ENCODE data around the gene PCDHGB6. TPM values are rescaled to one million over a fixed set of nuclear protein-coding genes. Genes with fewer than 3 reads are reported as not detected.

PCDHGB6 gene
- total RNA-seq, result 3.9 and 4.8 TPM in 2 replicates

DNA sequence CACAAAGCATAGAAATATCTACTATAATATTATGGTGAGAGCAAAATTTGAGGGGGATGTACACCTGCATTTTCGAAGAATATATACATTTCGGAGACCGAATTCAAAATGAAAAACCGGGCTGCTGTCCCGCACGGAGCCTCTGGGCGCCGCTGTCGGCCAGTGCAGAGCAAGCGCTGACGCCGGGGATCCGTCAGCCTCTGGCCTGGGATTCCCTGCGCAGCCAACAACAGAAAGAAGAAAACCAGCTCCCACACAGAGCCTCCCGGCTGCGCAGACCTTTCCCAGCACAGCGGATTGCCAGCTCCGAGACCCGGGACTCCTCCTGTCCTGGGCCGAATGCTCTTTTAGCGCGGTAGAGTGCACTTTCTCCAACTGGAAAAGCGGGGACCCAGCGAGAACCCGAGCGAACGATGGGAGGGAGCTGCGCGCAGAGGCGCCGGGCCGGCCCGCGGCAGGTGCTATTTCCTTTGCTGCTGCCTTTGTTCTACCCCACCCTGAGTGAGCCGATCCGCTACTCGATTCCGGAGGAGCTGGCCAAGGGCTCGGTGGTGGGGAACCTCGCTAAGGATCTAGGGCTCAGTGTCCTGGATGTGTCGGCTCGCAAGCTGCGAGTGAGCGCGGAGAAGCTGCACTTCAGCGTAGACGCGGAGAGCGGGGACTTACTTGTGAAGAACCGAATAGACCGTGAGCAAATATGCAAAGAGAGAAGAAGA is at the start of gene PCDHGB6:
TSS of gene PCDHGB6 (plus strand) at position 232 of the 716 bp plus-strand sequence. CDS start at position 414, 182 bp downstream.

DNA sequence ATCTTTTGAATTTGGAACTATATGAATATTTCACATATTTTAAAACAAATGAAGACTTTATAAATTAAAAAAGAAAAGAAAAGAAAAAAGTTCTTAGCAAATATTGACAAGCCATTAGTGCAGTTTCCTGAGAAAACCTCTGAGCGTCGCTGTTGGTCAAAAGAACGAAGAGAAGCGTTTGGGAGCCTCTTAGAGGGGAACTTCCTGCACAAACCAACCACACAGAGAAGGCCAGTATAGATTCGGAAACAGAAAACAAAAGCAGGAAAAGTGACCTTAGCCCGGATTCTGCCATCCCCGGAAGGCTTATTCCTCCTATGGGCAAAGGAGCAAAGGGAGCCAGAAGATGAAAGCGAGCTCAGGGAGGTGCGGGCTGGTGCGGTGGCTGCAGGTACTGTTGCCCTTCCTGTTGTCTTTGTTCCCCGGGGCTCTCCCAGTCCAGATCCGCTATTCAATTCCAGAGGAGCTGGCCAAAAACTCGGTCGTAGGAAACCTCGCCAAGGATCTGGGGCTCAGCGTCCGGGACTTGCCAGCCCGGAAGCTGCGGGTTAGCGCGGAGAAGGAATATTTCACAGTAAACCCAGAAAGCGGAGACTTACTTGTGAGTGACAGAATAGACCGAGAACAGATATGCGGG is 47.9 kb upstream of the PCDHGB6 start, which contains the start of gene PCDHGB2:
TSS of gene PCDHGB2 (plus strand) at position 205 of the 637 bp plus-strand sequence. CDS start at position 347, 142 bp downstream.

DNA sequence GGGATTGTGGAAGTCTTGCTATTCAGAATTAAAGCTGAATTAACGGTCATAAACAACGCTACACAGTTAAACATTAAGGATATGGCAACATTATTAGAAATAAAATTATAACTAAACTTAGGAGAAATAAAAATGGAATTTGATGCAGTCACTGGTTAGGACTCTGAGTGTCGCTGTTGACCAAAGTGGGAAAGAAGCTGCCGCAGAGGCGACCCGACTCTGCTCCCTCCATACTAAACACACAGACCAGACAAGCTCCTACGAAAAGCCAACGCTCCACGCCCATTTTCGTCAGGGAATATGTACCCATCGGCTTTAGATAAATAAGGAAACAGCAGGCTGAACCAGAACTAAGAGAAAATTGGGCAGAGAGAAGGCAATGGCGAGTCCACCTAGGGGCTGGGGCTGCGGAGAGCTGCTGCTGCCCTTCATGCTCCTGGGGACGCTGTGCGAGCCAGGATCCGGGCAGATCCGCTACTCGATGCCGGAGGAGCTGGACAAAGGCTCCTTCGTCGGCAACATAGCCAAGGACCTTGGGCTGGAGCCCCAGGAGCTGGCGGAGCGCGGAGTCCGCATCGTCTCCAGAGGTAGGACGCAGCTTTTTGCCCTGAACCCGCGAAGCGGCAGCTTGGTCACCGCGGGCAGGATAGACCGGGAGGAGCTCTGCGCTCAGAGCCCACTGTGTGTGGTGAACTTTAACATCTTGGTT is 43.7 kb upstream of the PCDHGB6 start, which contains the start of gene PCDHGA5:
TSS of gene PCDHGA5 (plus strand) at position 211 of the 709 bp plus-strand sequence. CDS start at position 380, 169 bp downstream.

DNA sequence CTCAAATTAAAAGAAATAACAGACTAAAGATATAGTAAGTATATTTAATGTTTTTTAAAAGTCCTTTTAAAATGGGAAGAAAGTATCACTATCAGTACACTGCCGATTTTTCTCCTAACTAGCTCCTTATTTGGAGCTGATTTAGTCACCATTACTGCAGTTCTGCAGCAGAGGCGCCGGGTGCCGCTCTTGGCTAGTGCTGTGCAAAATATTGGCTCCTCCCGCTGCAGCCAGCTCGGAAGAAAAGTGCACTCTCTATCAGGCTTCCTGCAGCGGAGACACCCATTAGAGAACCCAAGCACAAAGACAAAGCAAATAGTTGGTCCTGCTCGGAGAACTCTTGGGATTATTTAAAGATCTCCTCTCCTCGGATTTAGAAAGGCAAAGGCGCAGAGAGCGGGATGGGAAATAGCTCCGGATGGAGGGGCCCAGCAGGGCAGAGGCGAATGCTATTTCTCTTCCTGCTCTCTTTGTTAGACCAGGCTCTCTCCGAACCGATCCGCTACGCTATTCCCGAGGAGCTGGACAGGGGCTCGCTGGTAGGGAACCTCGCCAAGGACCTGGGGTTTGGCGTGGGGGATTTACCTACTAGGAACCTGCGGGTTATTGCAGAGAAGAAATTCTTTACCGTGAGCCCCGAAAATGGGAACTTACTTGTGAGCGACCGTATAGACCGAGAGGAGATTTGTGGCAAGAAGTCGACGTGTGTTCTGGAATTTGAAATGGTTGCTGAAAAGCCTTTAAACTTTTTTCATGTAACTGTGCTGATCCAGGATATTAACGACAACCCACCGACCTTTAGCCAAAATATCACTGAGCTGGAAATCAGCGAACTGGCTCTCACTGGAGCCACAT is 37.6 kb upstream of the PCDHGB6 start, which contains the start of gene PCDHGB3:
TSS of gene PCDHGB3 (plus strand) at position 249 of the 855 bp plus-strand sequence. CDS start at position 402, 153 bp downstream.

DNA sequence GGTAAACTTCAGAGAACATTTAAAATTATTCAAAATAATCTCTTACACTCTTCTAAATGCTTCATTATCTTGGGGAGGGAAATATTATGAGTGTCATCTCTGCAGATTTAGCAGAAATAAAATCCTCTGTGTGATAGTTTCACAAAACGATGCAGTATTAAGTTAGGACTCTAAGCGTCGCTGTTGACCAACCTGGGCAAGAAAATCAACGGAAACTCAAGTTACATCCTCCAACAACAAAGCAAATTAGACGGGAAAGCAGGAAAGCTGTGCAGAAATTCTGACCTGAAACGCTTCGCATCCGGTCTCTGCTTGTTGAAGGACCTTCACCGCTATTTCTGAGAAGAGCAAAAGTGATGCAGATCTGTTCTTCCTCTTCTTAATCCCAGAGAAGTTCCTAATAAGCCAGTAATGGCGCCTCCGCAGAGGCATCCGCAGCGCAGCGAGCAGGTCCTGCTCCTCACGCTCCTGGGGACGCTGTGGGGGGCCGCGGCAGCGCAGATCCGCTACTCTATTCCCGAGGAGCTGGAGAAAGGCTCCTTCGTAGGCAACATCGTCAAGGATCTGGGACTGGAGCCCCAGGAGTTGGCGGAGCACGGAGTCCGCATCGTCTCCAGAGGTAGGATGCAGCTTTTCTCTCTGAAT is 34.0 kb upstream of the PCDHGB6 start, which contains the start of gene PCDHGA6:
TSS of gene PCDHGA6 (plus strand) at position 219 of the 645 bp plus-strand sequence. CDS start at position 412, 193 bp downstream.

DNA sequence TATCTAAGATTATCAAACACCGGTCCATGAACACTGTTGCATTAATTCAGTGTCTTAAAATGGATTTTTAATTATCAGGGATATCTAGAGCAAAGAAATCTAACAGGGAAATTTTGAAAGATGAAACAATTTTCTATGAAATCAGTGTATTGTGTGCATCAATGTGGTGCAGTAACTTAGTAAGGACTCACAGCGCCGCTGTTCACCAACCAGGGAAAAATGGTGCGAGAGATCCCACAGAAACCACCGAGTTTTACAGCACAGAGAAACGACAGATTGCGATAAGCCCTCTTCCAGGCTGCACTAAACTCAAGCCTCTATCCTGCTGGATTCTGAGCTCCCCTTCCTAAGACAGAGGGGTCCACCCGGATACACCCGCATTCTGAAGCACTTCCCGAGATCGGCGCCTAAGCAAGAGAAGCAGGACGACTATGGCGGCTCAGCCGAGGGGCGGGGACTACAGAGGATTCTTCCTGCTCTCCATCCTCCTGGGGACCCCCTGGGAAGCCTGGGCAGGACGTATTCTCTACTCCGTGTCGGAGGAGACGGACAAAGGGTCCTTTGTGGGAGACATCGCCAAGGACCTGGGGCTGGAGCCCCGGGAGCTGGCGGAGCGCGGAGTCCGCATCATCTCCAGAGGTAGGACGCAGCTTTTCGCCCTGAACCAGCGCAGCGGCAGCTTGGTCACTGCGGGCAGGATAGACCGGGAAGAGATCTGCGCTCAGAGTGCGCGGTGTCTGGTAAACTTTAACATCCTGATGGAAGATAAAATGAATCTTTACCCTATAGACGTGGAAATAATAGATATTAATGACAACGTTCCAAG is 25.1 kb upstream of the PCDHGB6 start, which contains the start of gene PCDHGA7:
TSS of gene PCDHGA7 (plus strand) at position 274 of the 826 bp plus-strand sequence. CDS start at position 432, 158 bp downstream.

DNA sequence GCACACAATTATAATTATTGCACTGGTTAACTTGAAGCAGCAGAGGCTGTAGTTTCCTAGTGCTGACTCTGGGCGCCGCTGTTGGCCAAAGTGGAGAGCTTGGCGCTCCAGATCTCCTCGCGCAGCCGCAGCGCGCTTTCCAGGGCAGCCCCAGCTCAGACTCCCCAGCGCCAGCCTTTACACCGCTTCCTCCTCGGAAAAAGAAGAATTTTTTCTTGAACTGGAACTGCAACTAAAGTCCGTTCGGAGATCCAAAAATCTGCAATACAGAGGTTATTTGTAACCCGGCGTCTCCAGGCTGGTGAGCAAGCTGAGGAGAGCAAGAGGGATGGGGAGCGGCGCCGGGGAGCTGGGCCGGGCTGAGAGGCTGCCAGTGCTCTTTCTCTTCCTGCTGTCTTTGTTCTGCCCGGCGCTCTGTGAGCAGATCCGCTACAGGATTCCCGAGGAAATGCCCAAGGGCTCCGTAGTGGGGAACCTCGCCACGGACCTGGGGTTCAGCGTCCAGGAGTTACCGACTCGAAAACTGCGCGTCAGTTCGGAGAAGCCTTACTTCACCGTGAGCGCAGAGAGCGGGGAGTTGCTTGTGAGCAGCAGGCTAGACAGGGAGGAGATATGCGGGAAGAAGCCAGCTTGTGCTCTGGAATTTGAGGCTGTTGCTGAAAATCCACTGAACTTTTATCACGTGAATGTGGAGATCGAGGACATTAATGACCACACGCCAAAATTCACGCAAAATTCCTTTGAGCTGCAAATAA is 20.1 kb upstream of the PCDHGB6 start, which contains the start of gene PCDHGB4:
TSS of gene PCDHGB4 (plus strand) at position 142 of the 755 bp plus-strand sequence. CDS start at position 329, 187 bp downstream.

DNA sequence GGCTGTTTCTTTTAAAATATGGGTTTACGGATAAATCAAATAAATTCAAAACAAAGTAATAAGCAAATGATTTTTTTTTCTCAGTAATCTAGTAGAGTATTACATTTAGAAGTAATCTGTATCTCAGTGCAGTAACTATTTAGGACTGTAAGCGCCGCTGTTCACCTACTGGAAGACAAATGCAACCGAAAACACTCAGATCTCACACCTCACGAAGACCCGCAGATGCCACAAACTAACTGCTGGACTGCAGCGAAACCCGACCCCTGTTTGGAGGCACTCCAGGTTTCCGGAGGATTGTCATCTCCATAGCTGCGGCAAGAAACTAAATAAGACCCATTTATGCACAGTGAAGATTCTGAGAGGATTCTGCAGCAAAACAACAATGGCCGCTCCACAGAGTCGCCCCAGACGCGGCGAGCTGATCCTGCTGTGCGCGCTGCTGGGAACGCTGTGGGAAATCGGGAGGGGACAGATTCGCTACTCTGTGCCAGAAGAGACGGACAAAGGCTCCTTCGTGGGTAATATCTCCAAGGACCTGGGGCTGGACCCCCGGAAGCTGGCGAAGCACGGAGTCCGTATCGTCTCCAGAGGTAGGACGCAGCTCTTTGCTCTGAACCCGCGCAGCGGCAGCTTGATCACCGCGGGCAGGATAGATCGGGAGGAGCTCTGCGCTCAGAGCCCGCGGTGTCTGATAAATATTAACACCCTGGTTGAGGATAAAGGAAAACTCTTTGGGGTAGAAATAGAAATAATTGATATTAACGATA is 15.2 kb upstream of the PCDHGB6 start, which contains the start of gene PCDHGA8:
TSS of gene PCDHGA8 (plus strand) at position 205 of the 770 bp plus-strand sequence. CDS start at position 386, 181 bp downstream.

DNA sequence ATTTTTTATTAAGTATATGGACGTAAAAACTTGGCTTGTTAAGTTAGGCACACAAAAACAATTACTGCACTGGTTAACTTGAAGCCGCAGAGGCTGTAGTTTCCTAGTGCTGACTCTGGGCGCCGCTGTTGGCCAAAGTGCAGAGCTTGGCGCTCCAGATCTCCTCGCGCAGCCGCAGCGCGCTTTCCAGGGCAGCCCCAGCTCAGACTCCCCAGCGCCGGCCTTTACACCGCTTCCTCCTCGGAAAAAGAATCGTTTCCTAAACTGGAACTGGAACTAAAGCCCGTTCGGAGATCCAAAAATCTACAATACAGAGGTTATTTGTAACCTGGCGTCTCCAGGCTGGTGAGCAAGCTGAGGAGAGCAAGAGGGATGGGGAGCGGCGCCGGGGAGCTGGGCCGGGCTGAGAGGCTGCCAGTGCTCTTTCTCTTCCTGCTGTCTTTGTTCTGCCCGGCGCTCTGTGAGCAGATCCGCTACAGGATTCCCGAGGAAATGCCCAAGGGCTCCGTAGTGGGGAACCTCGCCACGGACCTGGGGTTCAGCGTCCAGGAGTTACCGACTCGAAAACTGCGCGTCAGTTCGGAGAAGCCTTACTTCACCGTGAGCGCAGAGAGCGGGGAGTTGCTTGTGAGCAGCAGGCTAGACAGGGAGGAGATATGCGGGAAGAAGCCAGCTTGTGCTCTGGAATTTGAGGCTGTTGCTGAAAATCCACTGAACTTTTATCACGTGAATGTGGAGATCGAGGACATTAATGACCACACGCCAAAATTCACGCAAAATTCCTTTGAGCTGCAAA is 9.9 kb upstream of the PCDHGB6 start, which contains the start of gene PCDHGB5:
TSS of gene PCDHGB5 (plus strand) at position 192 of the 796 bp plus-strand sequence. CDS start at position 373, 181 bp downstream.

DNA sequence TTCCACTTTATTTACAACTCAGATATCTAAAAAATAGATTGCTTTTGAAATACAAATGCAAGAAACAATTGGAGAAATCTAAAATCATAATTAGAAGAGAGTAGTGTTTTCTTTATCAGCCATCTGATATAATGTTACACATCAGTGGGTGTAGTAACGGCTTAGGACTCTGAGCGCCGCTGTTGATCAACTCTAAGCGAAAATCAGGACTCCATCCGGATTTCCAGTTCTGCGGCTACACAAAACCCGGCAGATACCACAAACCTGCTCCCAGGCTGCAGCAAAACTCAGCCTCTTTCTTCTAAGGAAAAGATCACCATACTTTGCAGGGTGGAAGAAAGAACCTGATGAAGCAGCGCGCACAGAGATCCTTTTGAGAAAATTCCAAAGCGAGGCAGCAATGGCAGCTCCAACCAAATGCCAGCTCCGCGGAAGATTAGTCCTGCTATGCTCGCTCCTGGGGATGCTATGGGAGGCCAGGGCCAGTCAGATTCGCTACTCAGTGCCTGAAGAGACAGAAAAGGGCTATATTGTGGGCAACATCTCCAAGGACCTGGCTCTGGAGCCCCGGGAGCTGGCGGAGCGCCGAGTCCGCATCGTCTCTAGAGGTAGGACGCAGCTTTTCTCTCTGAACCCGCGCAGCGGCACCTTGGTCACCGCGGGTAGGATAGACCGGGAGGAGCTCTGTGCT is 5.1 kb upstream of the PCDHGB6 start, which contains the start of gene PCDHGA9:
TSS of gene PCDHGA9 (plus strand) at position 226 of the 691 bp plus-strand sequence. CDS start at position 401, 175 bp downstream.

DNA sequence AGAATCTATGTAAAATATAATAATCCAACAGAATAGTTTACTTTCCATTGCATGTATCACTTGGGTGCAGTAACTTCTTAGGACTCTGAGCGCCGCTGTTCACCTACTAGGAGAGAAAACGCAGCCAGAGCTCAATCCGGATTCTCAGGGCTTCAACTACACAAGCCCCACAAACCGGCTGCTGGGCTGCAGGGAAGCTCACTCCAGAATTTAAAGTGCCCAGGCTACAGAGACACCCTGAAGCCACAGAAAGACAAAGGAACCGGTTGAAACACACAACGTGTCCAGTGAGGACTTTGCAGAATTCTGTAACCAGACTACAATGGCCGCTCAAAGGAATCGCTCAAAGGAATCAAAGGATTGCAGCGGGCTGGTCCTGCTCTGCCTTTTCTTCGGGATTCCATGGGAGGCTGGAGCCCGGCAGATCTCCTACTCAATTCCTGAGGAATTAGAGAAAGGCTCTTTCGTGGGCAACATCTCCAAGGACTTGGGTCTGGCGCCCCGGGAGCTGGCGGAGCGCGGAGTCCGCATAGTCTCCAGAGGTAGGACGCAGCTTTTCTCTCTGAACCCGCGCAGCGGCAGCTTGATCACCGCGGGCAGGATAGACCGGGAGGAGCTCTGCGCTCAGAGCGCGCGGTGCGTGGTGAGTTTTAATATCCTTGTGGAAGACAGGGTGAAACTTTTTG is 5.2 kb downstream of the PCDHGB6 start, which contains the start of gene PCDHGA10:
TSS of gene PCDHGA10 (plus strand) at position 134 of the 686 bp plus-strand sequence. CDS start at position 323, 189 bp downstream.

DNA sequence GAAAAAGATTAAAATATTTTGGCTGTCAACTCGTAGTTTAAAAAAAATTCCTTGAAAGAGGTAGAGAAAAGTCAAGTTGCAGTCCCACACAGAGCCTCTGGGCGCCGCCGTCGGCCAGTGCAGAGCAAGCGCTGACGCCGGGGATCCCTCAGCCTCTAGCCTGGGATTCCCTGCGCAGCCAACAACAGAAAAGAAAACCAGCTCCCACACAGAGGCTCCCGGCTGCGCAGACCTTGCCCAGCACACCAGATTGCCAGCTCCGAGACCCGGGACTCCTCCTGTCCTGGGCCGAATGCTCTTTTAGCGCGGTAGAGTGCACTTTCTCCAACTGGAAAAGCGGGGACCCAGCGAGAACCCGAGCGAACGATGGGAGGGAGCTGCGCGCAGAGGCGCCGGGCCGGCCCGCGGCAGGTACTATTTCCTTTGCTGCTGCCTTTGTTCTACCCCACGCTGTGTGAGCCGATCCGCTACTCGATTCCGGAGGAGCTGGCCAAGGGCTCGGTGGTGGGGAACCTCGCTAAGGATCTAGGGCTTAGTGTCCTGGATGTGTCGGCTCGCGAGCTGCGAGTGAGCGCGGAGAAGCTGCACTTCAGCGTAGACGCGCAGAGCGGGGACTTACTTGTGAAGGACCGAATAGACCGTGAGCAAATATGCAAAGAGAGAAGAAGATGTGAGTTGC is 9.8 kb downstream of the PCDHGB6 start, which contains the start of gene PCDHGB7:
TSS of gene PCDHGB7 (plus strand) at position 184 of the 679 bp plus-strand sequence. CDS start at position 367, 183 bp downstream.

DNA sequence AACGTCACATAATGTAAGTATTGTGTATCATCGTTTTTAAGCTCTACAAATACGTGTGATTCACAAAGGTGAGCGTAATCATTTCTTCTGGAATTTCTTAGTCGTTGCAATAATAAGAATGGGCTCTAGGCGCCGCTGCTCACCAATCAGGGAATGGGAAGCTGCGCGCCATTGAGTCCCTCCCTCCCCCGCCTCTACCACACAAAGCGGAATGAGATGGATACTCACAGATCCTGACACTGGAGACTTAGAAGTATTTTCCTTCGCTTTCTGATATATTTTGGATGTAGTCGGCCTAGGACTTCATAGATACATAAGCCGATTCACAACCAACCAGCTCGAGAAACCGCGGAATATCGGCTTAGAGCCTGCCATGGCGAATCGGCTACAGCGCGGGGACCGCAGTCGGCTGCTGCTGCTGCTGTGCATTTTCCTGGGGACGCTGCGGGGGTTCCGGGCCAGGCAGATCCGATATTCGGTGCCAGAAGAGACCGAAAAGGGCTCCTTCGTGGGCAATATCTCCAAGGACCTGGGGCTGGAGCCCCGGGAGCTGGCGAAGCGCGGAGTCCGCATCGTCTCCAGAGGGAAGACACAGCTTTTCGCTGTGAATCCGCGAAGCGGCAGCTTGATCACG is 13.2 kb downstream of the PCDHGB6 start, which contains the start of gene PCDHGA11:
TSS of gene PCDHGA11 (plus strand) at position 197 of the 634 bp plus-strand sequence. CDS start at position 374, 177 bp downstream.

DNA sequence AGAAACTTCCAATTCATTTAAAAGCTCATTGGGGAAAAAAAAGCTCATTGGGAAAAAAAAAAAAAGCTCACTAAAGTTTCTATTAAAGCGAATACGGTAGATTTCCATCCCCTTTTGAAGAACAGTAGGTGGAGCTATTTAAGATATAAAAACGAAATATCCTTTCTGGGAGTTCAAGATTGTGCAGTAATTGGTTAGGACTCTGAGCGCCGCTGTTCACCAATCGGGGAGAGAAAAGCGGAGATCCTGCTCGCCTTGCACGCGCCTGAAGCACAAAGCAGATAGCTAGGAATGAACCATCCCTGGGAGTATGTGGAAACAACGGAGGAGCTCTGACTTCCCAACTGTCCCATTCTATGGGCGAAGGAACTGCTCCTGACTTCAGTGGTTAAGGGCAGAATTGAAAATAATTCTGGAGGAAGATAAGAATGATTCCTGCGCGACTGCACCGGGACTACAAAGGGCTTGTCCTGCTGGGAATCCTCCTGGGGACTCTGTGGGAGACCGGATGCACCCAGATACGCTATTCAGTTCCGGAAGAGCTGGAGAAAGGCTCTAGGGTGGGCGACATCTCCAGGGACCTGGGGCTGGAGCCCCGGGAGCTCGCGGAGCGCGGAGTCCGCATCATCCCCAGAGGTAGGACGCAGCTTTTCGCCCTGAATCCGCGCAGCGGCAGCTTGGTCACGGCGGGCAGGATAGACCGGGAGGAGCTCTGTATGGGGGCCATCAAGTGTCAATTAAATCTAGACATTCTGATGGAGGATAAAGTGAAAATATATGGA is 22.7 kb downstream of the PCDHGB6 start, which contains the start of gene PCDHGA12:
TSS of gene PCDHGA12 (plus strand) at position 176 of the 782 bp plus-strand sequence. CDS start at position 429, 253 bp downstream.

